H9 (cell line): ENCODE data around the gene NUDT3. TPM values are rescaled to one million over a fixed set of nuclear protein-coding genes. Genes with fewer than 3 reads are reported as not detected.

Experiments used
- DNase-seq: peaks from one replicate; pipeline ENCODE4 v3.0.0-alpha.2; 2017
- H2AFZ ChIP-seq: one replicate; pipeline ENCODE4 v1.6.1; 2013; ENCODE audit warnings: mild to moderate bottlenecking, low read length, control low read depth, moderate library complexity
- H2AK5ac ChIP-seq: 2 replicates; pipeline ENCODE4 v1.6.1; 2013; ENCODE audit warnings: low read length, control low read depth, mixed read lengths; ENCODE audit not compliant: insufficient read length
- H2BK120ac ChIP-seq: one replicate; pipeline ENCODE4 v1.6.1; 2013; ENCODE audit warnings: low read depth, mild to moderate bottlenecking, low read length, control low read depth, inconsistent platforms; ENCODE audit not compliant: poor library complexity, severe bottlenecking
- H2BK12ac ChIP-seq: 2 replicates; pipeline ENCODE4 v1.6.1; 2013; ENCODE audit warnings: low read length, control low read depth, mixed read lengths, low read depth; ENCODE audit not compliant: insufficient read length
- H2BK15ac ChIP-seq: 2 replicates; pipeline ENCODE4 v1.6.1; 2013; ENCODE audit warnings: low read depth, low read length, control low read depth
- H2BK20ac ChIP-seq: one replicate; pipeline ENCODE4 v1.6.1; 2013; ENCODE audit warnings: low read depth, mild to moderate bottlenecking, low read length, control low read depth, inconsistent platforms; ENCODE audit not compliant: poor library complexity, severe bottlenecking
- H2BK5ac ChIP-seq: 2 replicates; pipeline ENCODE4 v1.6.1; 2013; ENCODE audit warnings: low read length, control low read depth, mixed read lengths; ENCODE audit not compliant: insufficient read length
- H3K14ac ChIP-seq: 2 replicates; pipeline ENCODE4 v1.6.1; 2013; ENCODE audit warnings: low read length, control low read depth; ENCODE audit not compliant: insufficient read depth
- H3K18ac ChIP-seq: 2 replicates; pipeline ENCODE4 v1.6.1; 2013; ENCODE audit warnings: low read depth, mild to moderate bottlenecking, mixed read lengths, low read length, control low read depth; ENCODE audit not compliant: insufficient read length
- H3K23ac ChIP-seq: 2 replicates; pipeline ENCODE4 v1.6.1; 2013; ENCODE audit warnings: low read length, control low read depth, mixed read lengths, low read depth; ENCODE audit not compliant: insufficient read length
- H3K23me2 ChIP-seq: 2 replicates; pipeline ENCODE4 v1.6.1; 2013; ENCODE audit warnings: low read depth, mild to moderate bottlenecking, mixed read lengths, low read length, control low read depth; ENCODE audit not compliant: insufficient read length, poor library complexity, severe bottlenecking
- H3K27ac ChIP-seq: 2 replicates; pipeline ENCODE4 v1.5.1; 2013; ENCODE audit warnings: low read length, control low read depth, mixed read lengths, low read depth; ENCODE audit not compliant: insufficient read length
- H3K27me3 ChIP-seq: 2 replicates; pipeline ENCODE4 v1.6.1; 2013; ENCODE audit warnings: low read length, control low read depth, inconsistent platforms; ENCODE audit not compliant: insufficient read depth
- H3K4ac ChIP-seq: 2 replicates; pipeline ENCODE4 v1.6.1; 2013; ENCODE audit warnings: low read depth, mild to moderate bottlenecking, control low read depth, inconsistent platforms, low read length, moderate library complexity
- H3K4me1 ChIP-seq: 2 replicates; pipeline ENCODE4 v1.6.1; 2013; ENCODE audit warnings: low read length, control low read depth, inconsistent platforms; ENCODE audit not compliant: insufficient read depth
- H3K4me2 ChIP-seq: 2 replicates; pipeline ENCODE4 v1.6.1; 2013; ENCODE audit warnings: low read length, control low read depth, mixed read lengths; ENCODE audit not compliant: insufficient read length, insufficient read depth
- H3K56ac ChIP-seq: 2 replicates; pipeline ENCODE4 v1.6.1; 2013; ENCODE audit warnings: low read depth, mild to moderate bottlenecking, mixed read lengths, low read length, control low read depth; ENCODE audit not compliant: insufficient read length
- H3K79me1 ChIP-seq: 2 replicates; pipeline ENCODE4 v1.6.1; 2013; ENCODE audit warnings: low read depth, mild to moderate bottlenecking, moderate library complexity, low read length, control low read depth, inconsistent platforms; ENCODE audit not compliant: insufficient read depth, poor library complexity, severe bottlenecking
- H3K79me2 ChIP-seq: 2 replicates; pipeline ENCODE4 v1.6.1; 2013; ENCODE audit warnings: low read length, control low read depth, inconsistent platforms; ENCODE audit not compliant: insufficient read depth
- H3K9ac ChIP-seq: 2 replicates; pipeline ENCODE4 v1.6.1; 2013; ENCODE audit warnings: low read length, control low read depth, mixed read lengths; ENCODE audit not compliant: insufficient read length; ENCODE audit errors: extremely low read depth
- H3K9me3 ChIP-seq: one replicate; pipeline ENCODE4 v1.6.1; 2013; ENCODE audit warnings: low read depth, low read length, inconsistent platforms; ENCODE audit not compliant: control insufficient read depth
- H3T11ph ChIP-seq: one replicate; pipeline ENCODE4 v1.6.1; 2013; ENCODE audit warnings: mild to moderate bottlenecking, low read length, control low read depth, inconsistent platforms
- H4K20me1 ChIP-seq: one replicate; pipeline ENCODE4 v1.6.1; 2013; ENCODE audit not compliant: control insufficient read depth, insufficient read length, insufficient read depth
- H4K5ac ChIP-seq: 2 replicates; pipeline ENCODE4 v1.6.1; 2013; ENCODE audit warnings: low read depth, mild to moderate bottlenecking, mixed read lengths, low read length, control low read depth; ENCODE audit not compliant: insufficient read length
- H4K8ac ChIP-seq: replicated peaks from 2 replicates; pipeline ENCODE4 v1.6.1; 2013; ENCODE audit warnings: low read length, control low read depth, mixed read lengths, low read depth; ENCODE audit not compliant: insufficient read length
- H4K91ac ChIP-seq: 2 replicates; pipeline ENCODE4 v1.6.1; 2013; ENCODE audit warnings: low read depth, mild to moderate bottlenecking, moderate library complexity, mixed read lengths, low read length, control low read depth; ENCODE audit not compliant: insufficient read length
- H3K27ac Mint-ChIP-seq, 3 experiments: 2 replicates in 2 of 3; 3 replicates in 1 of 3; pipeline ENCODE4 v1.8.0; 2020 to 2021; ENCODE audit warnings: mixed read lengths in 3 of 3, mild to moderate bottlenecking in 1 of 3, moderate library complexity in 1 of 3
- H3K27me3 Mint-ChIP-seq: 2 replicates; pipeline ENCODE4 v1.8.0; 2021; ENCODE audit warnings: low read depth, mild to moderate bottlenecking, moderate library complexity, mixed read lengths
- H3K36me3 Mint-ChIP-seq, 3 experiments: 2 replicates in 2 of 3; 3 replicates in 1 of 3; pipeline ENCODE4 v1.8.0; 2020 to 2021; ENCODE audit warnings: low read depth in 3 of 3, mixed read lengths in 3 of 3; ENCODE audit not compliant: insufficient read depth in 1 of 3
- H3K4me1 Mint-ChIP-seq, 2 experiments: 2 replicates each; pipeline ENCODE4 v1.8.0; 2020; ENCODE audit warnings: mixed read lengths in 2 of 2
- H3K4me3 Mint-ChIP-seq, 2 experiments: 2 replicates in 1 of 2; 3 replicates in 1 of 2; pipeline ENCODE4 v1.8.0; 2020 to 2021; ENCODE audit warnings: mild to moderate bottlenecking in 2 of 2, mixed read lengths in 2 of 2, moderate library complexity in 1 of 2
- H3K9me3 Mint-ChIP-seq, 2 experiments: 2 replicates in 1 of 2; 3 replicates in 1 of 2; pipeline ENCODE4 v1.8.0; 2020; ENCODE audit warnings: mild to moderate bottlenecking in 2 of 2, mixed read lengths in 2 of 2, moderate library complexity in 1 of 2
- CTCF ChIP-seq: fragments of 200-600 bp; sonication (generic); conservative IDR thresholded peaks from 3 replicates; pipeline ENCODE4 v1.8.0; 2021; ENCODE audit warnings: antibody characterized with exemption, mild to moderate bottlenecking
- WGBS: extraction: QIAGEN DNeasy Blood & Tissue Kit; methylation state at CpG from one replicate; pipeline ENCODE4 v1.1.7; 2013; ENCODE audit warnings: missing lambda C conversion rate, low lambda C conversion rate, mixed read lengths; ENCODE audit not compliant: insufficient read length; ENCODE audit errors: extremely low coverage; 5-methylcytosine and 5-hydroxymethylcytosine counted together
- total RNA-seq: library from RNA; stranded (reverse); gene quantifications from 2 replicates; pipeline ENCODE4 v1.2.1, GENCODE V29; 2021

The NUDT3 gene
- total RNA-seq, 1 experiment from 2014 or later: 23.6 TPM

DNA sequence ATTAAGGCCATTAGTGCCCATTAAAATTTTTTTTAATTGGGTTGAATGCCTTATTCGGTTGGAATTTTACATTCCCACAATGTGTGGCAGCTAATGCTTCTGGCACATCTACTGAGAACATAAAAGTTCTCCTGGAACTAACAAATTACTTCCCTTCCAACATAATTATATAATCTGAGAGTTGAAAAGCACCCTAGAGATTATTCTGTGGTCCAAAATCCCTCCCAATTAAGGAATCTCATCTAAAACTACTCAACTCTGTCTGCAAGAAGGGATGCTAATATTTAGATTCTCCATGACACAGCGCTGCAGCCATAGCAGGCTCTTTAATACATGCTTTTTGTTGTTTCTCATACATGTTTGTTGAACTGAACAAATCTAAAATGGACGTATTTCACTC lies 4.0 kb downstream of the NUDT3 start:
- peaks cover 0 to 3% (median 0%) of the 10 kb centered on the region in 3 experiments; a peak in 1 of 7 replicates for H3K36me3 Mint-ChIP-seq
- no peak overlapping the region for H3K4me3 Mint-ChIP-seq
- Histone ChIP-seq H2BK20ac (no peak overlapping the region), H3T11ph (no peak overlapping the region), H3K14ac (no peak overlapping the region), H3K56ac (no peak overlapping the region), H2BK12ac (no peak overlapping the region), H4K20me1 (no peaks in the 10 kb centered on the region), H4K91ac (no peak overlapping the region), H3K4ac (no peak overlapping the region), H2AK5ac (no peak overlapping the region), H4K8ac (no peak overlapping the region), H3K18ac (no peak overlapping the region), H2BK5ac (no peak overlapping the region), H3K9me3 (no peaks in the 10 kb centered on the region), H3K4me1 (peaks cover 2% of the 10 kb centered on the region), H2BK15ac (no peak overlapping the region), H3K23ac (no peak overlapping the region), H3K79me1 (no peaks in the 10 kb centered on the region), H4K5ac (no peak overlapping the region), H3K79me2 (peaks cover 24% of the 10 kb centered on the region; the same call in 1 of the 2 replicates), H2AFZ (no peak overlapping the region), H3K27me3 (no peaks in the 10 kb centered on the region), H3K4me2 (no peak overlapping the region), H3K27ac (no peak overlapping the region), H2BK120ac (no peak overlapping the region), H3K23me2 (peaks cover 9% of the 10 kb centered on the region), H3K9ac (no peak overlapping the region)
- no peak overlapping the region for H3K27ac Mint-ChIP-seq
- no peaks in the 10 kb centered on the region for H3K9me3 Mint-ChIP-seq
- no CpG with 5 or more reads among the region's 3 CpGs for WGBS
- no peaks in the 10 kb centered on the region for H3K27me3 Mint-ChIP-seq
- DNase-seq: no peak
- TF ChIP-seq CTCF: no peak
- H3K4me1 Mint-ChIP-seq: peaks cover 37 to 52% of the 10 kb centered on the region in 2 experiments
